CD14-positive monocyte (primary cell): ENCODE data around the gene VSIG10L2. TPM values are rescaled to one million over a fixed set of nuclear protein-coding genes. Genes with fewer than 3 reads are reported as not detected.
"Not testable (repeated sequence)": the region's sequence is repeated elsewhere in the genome, so short reads cannot be mapped to it uniquely, and the experiment has no call there.

ENCODE experiments used
- DNase-seq, 3 donors: peaks; one replicate each; pipeline ENCODE4 v3.0.0-alpha.2; 2011 to 2022
- H2AFZ ChIP-seq: 2 replicates; pipeline ENCODE4 v1.6.0; 2012; ENCODE audit warnings: mild to moderate bottlenecking, low read depth, low read length, inconsistent platforms; ENCODE audit not compliant: insufficient read depth, poor library complexity, severe bottlenecking
- H3K27ac ChIP-seq, 2 donors: 1 replicate in 1 of 2; 2 replicates in 1 of 2; pipeline ENCODE4 v1.5.1; 2012 to 2013; ENCODE audit warnings: low read length in 2 of 2, control low read depth in 1 of 2, inconsistent platforms in 1 of 2, low read depth in 1 of 2, mild to moderate bottlenecking in 1 of 2
- H3K27me3 ChIP-seq, 2 donors: one replicate each; pipeline versions ENCODE4 v1.6.0 to v1.6.1; 2011 to 2013; ENCODE audit warnings: low read length in 2 of 2; ENCODE audit not compliant: control insufficient read depth in 2 of 2, insufficient read depth in 2 of 2
- H3K36me3 ChIP-seq, 2 donors: replicated peaks in 1 of 2; 1 replicate in 1 of 2; 2 replicates in 1 of 2; pipeline versions ENCODE4 v1.5.1 to v1.6.1; 2012 to 2013; ENCODE audit warnings: low read length in 2 of 2, control low read depth in 1 of 2, inconsistent platforms in 1 of 2, mild to moderate bottlenecking in 1 of 2; ENCODE audit not compliant: insufficient read depth in 2 of 2, control insufficient read depth in 1 of 2
- H3K4me1 ChIP-seq, 2 donors: 1 replicate in 1 of 2; 2 replicates in 1 of 2; pipeline versions ENCODE4 v1.5.1 to v1.6.1; 2012 to 2013; ENCODE audit warnings: low read length in 2 of 2, control low read depth in 1 of 2, inconsistent platforms in 1 of 2, mild to moderate bottlenecking in 1 of 2, moderate library complexity in 1 of 2; ENCODE audit not compliant: insufficient read depth in 2 of 2, control insufficient read depth in 1 of 2
- H3K4me2 ChIP-seq: replicated peaks from 2 replicates; pipeline ENCODE3; 2012; ENCODE audit warnings: low read length, moderate library complexity, mild to moderate bottlenecking; ENCODE audit not compliant: poor library complexity, severe bottlenecking; ENCODE audit errors: extremely low read depth
- H3K4me3 ChIP-seq, 3 experiments: fragments of 200-600 bp in 1 of 3; sonication (generic) in 1 of 3; replicated peaks in 1 of 3; 1 replicate in 2 of 3; 2 replicates in 1 of 3; pipeline ENCODE4 v1.5.1; 2011 to 2013; ENCODE audit warnings: low read length in 3 of 3, mild to moderate bottlenecking in 3 of 3, control low read depth in 2 of 3, low read depth in 2 of 3, inconsistent platforms in 1 of 3, moderate library complexity in 1 of 3
- H3K79me2 ChIP-seq: 2 replicates; pipeline ENCODE4 v1.6.0; 2012; ENCODE audit warnings: mild to moderate bottlenecking, control low read depth, inconsistent platforms, low read length, moderate library complexity; ENCODE audit not compliant: insufficient read depth
- H3K9ac ChIP-seq: 2 replicates; pipeline ENCODE4 v1.6.0; 2017; ENCODE audit warnings: low read length, mild to moderate bottlenecking; ENCODE audit not compliant: insufficient read depth, poor library complexity, severe bottlenecking
- H3K9me3 ChIP-seq, 2 donors: replicated peaks in 1 of 2; 1 replicate in 1 of 2; 2 replicates in 1 of 2; pipeline versions ENCODE4 v1.5.1 to v1.6.1; 2012 to 2013; ENCODE audit warnings: low read length in 2 of 2, control low read depth in 1 of 2; ENCODE audit not compliant: control insufficient read depth in 1 of 2, insufficient read depth in 1 of 2
- H4K20me1 ChIP-seq: 2 replicates; pipeline ENCODE4 v1.6.0; 2012; ENCODE audit warnings: mild to moderate bottlenecking, low read length, control low read depth, moderate library complexity; ENCODE audit not compliant: insufficient read depth
- H3K27ac Mint-ChIP-seq, 7 donors: one replicate each; pipeline ENCODE4 v1.8.0; 2020; ENCODE audit warnings: mild to moderate bottlenecking in 7 of 7, mixed read lengths in 7 of 7, moderate library complexity in 6 of 7, inconsistent platforms in 2 of 7
- H3K27me3 Mint-ChIP-seq, 3 donors: one replicate each; pipeline ENCODE4 v1.8.0; 2021 to 2022; ENCODE audit warnings: low read depth in 3 of 3, mild to moderate bottlenecking in 3 of 3, mixed read lengths in 3 of 3, moderate library complexity in 3 of 3, inconsistent platforms in 1 of 3
- H3K36me3 Mint-ChIP-seq, 2 donors: one replicate each; pipeline ENCODE4 v1.8.0; 2020; ENCODE audit warnings: mixed read lengths in 2 of 2, inconsistent platforms in 1 of 2, mild to moderate bottlenecking in 1 of 2
- H3K4me1 Mint-ChIP-seq: one replicate; pipeline ENCODE4 v1.8.0; 2020; ENCODE audit warnings: mild to moderate bottlenecking, mixed read lengths
- H3K4me3 Mint-ChIP-seq, 2 donors: one replicate each; pipeline ENCODE4 v1.8.0; 2020; ENCODE audit warnings: mild to moderate bottlenecking in 2 of 2, mixed read lengths in 2 of 2, moderate library complexity in 1 of 2
- H3K9me3 Mint-ChIP-seq, 7 donors: one replicate each; pipeline ENCODE4 v1.8.0; 2020 to 2022; ENCODE audit warnings: mixed read lengths in 7 of 7, mild to moderate bottlenecking in 6 of 7, moderate library complexity in 6 of 7, inconsistent platforms in 2 of 7
- CTCF ChIP-seq: fragments of 200-600 bp; IDR thresholded peaks from one replicate; pipeline ENCODE4 v1.8.0; 2022; ENCODE audit warnings: antibody characterized with exemption, mild to moderate bottlenecking
- WGBS: methylation state at CpG from one replicate; pipeline ENCODE4 v1.1.5; 2013; ENCODE audit warnings: missing lambda C conversion rate; ENCODE audit not compliant: insufficient coverage; 5-methylcytosine and 5-hydroxymethylcytosine counted together
- intact Hi-C, 2 donors: fragments of 100-400 bp; cut with micrococcal nuclease; formaldehyde crosslinking; loops; one replicate each; pipeline versions ENCODE4 v1.15.0 to v1.15.1; 2023
- polyA plus RNA-seq, 3 donors: library from polyadenylated mRNA; depleted of rRNA in 1 of 3; unstranded in 2 of 3; stranded (reverse) in 1 of 3; fragments of 300-500 nt in 2 of 3; fragments of >200 nt in 1 of 3; fragmentation: Illumina TruSeq in 2 of 3; gene quantifications; 1 replicate in 2 of 3; 2 replicates in 1 of 3; pipeline ENCODE4 v1.2.3, GENCODE V29; 2012 to 2021

The VSIG10L2 gene
- polyA plus RNA-seq, 3 donors, result not detected

- no peaks in the 10 kb centered on the region for H3K36me3 ChIP-seq
- no peak overlapping the region for H3K9ac ChIP-seq
- no peak overlapping the region for H3K4me2 ChIP-seq
- Mint-ChIP-seq H3K4me3 (no peak overlapping the region), H3K9me3 (peaks cover 0 to 3% (median 0%) of the 10 kb centered on the region in 7 donors), H3K36me3 (no peaks in the 10 kb centered on the region), H3K27me3 (peaks cover 21 to 37% (median 21%) of the 10 kb centered on the region in 3 donors), H3K27ac (no peak overlapping the region), H3K4me1 (no peaks in the 10 kb centered on the region)
- H3K9me3 ChIP-seq, result no peaks in the 10 kb centered on the region
- no CpG with 5 or more reads among the region's 8 CpGs for WGBS
- H4K20me1 ChIP-seq, result no peaks in the 10 kb centered on the region
- peaks cover 13 to 18% of the 10 kb centered on the region in 2 donors for H3K27me3 ChIP-seq
- intact Hi-C loops, result no loop called here
- H3K79me2 ChIP-seq, result no peaks in the 10 kb centered on the region
- no peak overlapping the region for H3K27ac ChIP-seq
- no peak for TF ChIP-seq CTCF
- no peak overlapping the region for H2AFZ ChIP-seq
- H3K4me1 ChIP-seq, result no peaks in the 10 kb centered on the region
- H3K4me3 ChIP-seq, result no peak overlapping the region
- no peak for DNase-seq
Measured at GRCh38 chr11:125910226-125910849, 35.5 kb upstream of the VSIG10L2 start.

GRCh38 chr11:125914601-125915000 is 31.2 kb upstream of the VSIG10L2 start:
- H3K9me3 Mint-ChIP-seq, H3K4me1 ChIP-seq, H3K4me1 Mint-ChIP-seq, H2AFZ ChIP-seq, H3K27me3 ChIP-seq, DNase-seq, intact Hi-C loops, H3K4me3 ChIP-seq, H3K27ac Mint-ChIP-seq, H3K4me2 ChIP-seq, H3K36me3 Mint-ChIP-seq, H4K20me1 ChIP-seq, H3K4me3 Mint-ChIP-seq, H3K27ac ChIP-seq, H3K79me2 ChIP-seq, H3K9me3 ChIP-seq, H3K9ac ChIP-seq, H3K36me3 ChIP-seq: not testable (repeated sequence)
- peaks cover 4 to 21% (median 10%) of the 10 kb centered on the region in 3 donors for H3K27me3 Mint-ChIP-seq
- 96% methylated on average over 2 of the region's 3 CpGs for WGBS
